GM19023 (cell line): ENCODE measurements around the gene INKA1.
"Not testable (repeated sequence)": the region's sequence is repeated elsewhere in the genome, so short reads cannot be mapped to it uniquely, and the experiment has no call there.

Experiments used
- ATAC-seq: cut with Tn5 transposase; IDR thresholded peaks from one replicate; pipeline ENCODE4 v1.9.1; 2021; ENCODE audit warnings: mild to moderate bottlenecking, moderate library complexity; ENCODE audit not compliant: unreplicated experiment

INKA1 gene

GRCh38 chr3:49802719-49803464, at the start of gene INKA1:
Gene INKA1, plus strand, starts transcription at chr3:49803261. Its CDS starts 132 bp downstream, at chr3:49803393.
- peak; percentile 69 for ATAC-seq

DNA sequence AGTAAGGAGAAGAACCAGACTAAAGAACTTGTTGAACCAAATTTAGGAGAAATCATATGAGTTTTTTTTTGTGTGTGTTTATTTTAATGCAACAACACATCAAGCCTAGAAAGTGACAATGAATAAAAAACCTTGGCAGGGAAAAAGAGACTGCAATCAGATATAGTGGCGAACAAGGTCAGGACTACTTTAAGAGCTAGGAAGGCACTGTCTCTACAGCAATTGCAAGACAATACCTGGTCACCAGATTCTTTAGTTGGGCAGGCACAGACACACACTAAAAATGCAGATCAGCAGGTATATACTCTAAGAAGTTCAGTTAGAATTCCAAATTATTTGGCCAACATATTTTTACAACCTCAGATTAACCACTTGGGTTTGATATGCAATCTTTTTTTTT, 48.5 kb upstream of the INKA1 start:
- ATAC-seq: no peak

GRCh38 chr3:49756036-49756435, 47.0 kb upstream of the INKA1 start:
- ATAC-seq: no peak

GRCh38 chr3:49757197-49757596, 45.9 kb upstream of the INKA1 start:
- ATAC-seq: no peak

DNA sequence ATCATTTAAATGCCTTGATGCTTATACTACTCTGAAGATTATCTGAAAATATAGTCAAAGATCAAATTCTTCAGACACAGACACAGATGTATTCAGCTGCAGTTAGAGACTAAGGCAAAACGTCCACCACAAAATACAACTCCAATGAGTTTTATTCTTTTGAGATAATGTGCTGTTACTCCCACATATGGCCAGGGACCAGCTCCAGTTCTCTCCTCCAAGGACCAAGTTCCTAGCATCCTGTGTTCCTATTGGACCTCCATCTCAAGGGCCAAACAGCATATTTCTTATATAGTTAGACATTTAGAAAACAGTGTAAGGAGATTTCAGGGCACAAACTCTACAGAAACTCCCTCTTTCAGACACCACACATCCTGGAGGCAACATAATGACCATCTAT, 43.8 kb upstream of the INKA1 start:
- ATAC-seq: no peak

DNA sequence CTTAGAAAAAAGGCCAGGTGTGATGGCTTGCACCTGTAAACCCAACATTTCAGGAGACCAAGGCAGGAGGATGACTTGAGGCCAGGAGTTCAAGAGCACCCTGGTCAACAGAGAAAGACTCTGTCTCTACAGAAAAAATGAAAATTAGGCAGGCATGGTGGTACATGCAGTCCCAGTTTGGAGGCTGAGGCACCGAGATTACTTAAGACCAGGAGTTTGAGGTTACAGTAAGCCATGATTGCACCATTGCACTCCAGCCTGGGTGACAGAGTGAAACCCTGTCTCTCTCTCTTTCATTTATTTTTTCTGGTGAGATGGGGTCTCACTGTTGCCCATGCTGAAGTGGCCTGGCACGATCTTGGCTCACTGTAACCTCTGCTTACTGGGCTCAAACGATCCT, 41.4 kb upstream of the INKA1 start:
- ATAC-seq: no peak

- no peak for ATAC-seq
Measured at GRCh38 chr3:49763981-49764380, 39.1 kb upstream of the INKA1 start.

DNA sequence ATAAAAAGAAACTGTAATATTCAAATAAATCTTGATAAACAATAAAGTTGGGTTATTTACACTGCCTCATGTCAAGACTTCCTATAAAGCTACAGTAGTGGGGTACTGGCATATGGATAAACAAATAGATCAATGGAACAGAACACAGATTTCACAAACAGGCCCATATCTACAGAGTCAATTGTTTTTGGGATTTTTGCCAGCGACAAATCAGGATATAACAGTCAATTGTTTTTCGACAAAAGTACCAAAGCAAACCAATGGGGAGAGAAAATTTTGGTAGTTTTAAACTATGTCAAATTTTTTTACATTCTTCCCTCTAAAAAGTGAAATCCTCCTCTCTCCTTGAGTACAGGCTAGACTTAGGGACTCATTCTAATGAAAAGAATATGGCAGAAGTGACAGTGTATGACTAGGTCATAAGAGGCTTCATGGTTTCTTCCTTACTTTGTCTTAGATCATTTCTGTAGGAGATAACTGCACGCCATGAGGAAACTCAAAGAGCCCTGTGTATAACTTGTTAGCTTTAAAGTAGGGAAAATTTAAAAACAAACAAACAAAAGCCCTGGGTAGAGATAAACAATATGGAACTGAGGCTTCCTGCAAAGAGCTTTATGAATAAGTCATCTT, 33.7 kb upstream of the INKA1 start:
- no peak for ATAC-seq

- ATAC-seq: no peak
Measured at GRCh38 chr3:49769926-49770325, 33.1 kb upstream of the INKA1 start.

DNA sequence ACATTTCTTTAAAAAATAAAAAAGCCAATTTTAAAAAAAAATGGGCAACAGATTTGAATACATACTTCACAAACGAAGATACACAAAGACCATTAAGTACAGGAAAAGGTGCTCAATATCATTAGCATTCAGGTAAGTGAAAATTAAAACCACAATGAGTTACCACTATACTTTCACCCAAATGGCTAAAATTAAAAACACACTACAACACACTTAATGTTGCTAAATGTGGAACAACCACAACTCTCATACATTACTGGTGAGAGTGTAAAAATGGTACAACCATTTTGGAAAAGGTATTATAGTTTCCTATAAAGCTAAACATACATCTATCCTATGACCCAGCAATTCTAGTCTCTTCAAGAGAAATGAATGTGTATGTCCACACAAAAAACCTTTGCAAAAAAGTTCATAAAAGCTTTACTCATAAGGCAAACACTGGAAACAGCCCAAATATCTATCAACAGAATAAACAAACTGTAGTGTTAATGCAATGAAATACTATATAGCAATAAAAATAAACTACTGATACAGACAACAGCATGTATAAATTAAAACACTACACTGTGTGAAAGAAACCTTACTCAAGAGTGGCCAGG, 31.6 kb upstream of the INKA1 start:
- ATAC-seq: no peak

DNA sequence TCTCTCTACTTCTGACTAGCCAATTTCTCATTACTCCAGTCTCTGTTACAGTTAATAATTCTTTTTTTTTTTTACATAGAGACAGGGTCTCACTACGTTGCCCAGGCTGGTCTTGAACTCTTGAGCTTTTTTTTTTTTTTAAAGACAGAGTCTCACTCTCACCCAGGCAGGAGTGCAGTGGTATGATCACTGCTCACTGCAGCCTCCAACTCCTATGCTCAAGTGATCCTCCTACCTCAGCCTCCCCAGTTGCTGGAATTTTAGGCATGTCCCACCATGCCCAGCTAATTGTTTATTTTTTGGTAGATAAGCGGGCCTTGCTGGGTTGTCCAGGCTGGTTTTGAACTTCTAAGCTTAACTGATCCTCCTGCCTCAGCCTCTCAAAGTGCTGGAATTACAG, 30.4 kb upstream of the INKA1 start:
- no peak for ATAC-seq

DNA sequence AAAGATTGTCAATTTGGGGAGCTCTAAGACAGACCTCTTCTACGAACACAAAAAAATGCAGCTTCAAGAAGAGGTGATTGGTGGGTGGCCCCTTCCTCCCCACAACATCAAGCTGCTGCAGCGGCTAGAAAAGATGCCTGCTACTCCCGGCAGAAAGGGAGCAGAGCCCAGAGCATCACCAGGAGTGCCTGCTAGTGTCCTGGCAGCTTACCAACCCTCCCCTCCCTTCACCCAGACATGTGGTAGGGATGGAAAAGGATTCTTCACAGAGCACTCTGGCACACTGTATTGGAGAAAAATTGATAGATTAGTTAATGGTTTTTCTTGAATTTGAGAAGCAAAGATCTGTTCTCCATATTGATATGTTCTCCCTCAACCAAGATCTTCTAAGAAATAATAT, 27.5 kb upstream of the INKA1 start:
- ATAC-seq: no peak

DNA sequence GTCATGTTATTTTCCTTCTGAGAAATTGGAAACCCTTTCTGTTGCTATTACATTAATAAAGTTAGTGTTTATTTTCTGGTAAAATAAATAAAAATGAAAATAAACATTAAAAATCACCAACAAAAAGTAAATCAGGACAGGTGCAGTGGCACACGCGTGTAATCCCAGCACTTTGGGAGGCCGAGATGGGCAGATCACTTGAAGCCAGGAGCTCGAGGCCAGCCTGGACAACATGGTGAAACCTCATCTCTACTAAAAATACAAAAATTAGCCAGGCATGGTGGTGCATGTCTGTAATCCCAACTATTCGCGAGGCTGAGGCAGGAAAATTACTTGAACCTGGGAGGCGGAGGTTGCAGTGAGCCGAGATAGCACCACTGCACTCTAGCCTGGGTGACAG, 27.0 kb upstream of the INKA1 start:
- ATAC-seq: not testable (repeated sequence)

DNA sequence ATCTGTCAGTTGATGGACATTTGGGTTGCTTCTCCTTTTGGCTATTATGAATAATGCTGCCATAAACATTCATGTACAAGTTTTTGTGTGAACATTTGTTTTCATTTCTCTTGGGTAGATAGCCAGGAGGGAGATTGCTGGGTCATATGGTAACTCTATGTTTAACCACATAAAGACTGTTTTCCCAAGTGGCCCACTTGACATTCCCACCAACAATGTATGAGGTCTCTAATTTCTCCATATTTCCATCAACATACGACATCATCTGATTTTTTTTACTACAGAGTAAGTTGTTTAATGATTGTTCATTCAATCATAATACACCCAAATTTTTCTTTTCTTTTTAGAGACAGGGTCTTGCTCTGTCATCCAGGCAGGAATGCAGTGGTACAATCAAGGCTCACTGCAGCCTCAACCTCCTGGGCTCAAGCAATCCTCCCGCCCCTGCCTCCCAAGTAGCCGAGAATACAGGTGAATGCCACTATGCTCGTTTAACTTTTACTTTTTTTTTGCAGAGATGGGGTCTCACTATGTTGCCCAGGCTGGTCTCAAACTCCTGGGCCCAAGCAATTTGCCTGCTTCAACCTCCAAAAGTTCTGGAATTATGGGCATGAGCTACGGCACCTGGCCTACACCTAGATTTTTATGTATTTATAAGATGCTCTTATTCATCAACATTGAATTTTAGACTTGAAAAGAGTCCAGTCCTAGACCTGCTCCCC, 23.5 kb upstream of the INKA1 start:
- ATAC-seq: no peak

DNA sequence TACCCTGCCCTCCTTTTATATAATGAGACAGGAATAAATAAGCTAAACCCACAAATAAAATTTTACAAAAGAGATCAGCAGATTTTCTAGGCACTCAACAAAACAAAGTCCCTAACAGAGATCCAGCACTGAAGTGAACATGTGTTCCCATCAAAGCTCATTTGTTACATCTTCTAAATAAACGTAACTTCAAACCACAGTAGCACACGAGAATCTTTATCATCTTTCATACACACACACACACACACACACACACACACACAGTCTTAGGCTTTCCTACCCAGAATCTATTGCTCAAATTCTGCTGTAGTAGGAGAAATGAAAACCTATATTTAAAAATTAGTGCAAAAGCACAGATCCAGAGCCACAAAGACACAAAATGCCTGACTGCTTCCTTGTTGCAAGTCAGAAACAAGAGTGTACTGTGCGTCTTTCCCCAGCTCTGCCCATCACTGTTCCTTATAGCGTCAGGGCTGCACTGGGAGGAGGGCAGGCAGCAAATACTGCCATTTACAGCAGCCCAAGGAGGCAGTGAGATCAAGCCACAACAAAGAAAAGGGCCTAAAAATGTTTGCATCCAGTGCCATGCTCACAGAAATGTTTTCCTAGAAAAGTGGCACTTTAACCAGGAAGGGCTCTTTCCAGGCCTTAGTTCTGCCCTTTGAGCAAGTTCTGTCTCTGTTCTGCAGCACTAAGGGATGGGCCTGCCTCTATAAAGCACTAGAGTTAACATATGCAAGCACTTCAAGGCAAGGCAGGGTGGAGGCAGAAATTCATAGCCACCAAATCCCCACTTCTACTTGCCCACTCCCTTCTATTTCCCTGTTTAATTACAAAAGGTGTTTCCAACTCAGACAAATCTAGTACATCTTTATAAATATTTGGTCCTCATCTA, 22.7 kb upstream of the INKA1 start:
- no peak for ATAC-seq

DNA sequence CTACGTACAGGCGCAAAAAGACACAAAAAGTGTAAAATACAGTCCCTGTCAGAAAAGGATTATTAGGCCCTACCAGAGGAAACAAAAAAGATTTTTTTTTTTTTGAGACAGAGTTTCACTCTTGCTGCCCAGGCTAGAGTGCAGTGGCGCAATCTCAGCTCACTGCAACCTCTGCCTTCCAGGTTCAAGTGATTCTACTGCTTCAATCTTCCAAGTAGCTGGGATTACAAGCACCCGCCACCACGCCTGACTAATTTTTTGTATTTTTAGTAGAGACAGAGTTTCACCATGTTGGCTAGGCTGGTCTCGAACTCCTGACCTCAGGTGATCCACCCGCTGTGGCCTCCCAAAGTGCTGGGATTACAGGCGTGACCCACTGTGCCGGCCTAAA, 22.1 kb upstream of the INKA1 start:
- ATAC-seq: not testable (repeated sequence)

- ATAC-seq: no peak
Measured at GRCh38 chr3:49781415-49782199, 21.5 kb upstream of the INKA1 start.

GRCh38 chr3:49782277-49782676, 20.8 kb upstream of the INKA1 start:
- ATAC-seq: not testable (repeated sequence)

GRCh38 chr3:49785565-49786356, 17.3 kb upstream of the INKA1 start:
- peak; percentile 39 for ATAC-seq
